Glutamatergic neuron (in vitro differentiated cells): ENCODE data around the gene KLF2. TPM values are rescaled to one million over a fixed set of nuclear protein-coding genes. Genes with fewer than 3 reads are reported as not detected.
A peak's percentile ranks its signal among the peaks of the same experiment; 100 is the strongest.

Experiments used
- DNase-seq: peaks from one replicate; pipeline ENCODE4 v3.0.0; 2022
- H3K27ac Mint-ChIP-seq: one replicate; pipeline ENCODE4 v1.8.0; 2020; ENCODE audit warnings: mild to moderate bottlenecking, mixed read lengths, inconsistent platforms; ENCODE audit not compliant: unreplicated experiment
- H3K27me3 Mint-ChIP-seq: one replicate; pipeline ENCODE4 v1.8.0; 2020; ENCODE audit warnings: mild to moderate bottlenecking, moderate library complexity, mixed read lengths, inconsistent platforms; ENCODE audit not compliant: unreplicated experiment
- H3K36me3 Mint-ChIP-seq: one replicate; pipeline ENCODE4 v1.8.0; 2020; ENCODE audit warnings: mild to moderate bottlenecking, mixed read lengths, inconsistent platforms; ENCODE audit not compliant: unreplicated experiment
- H3K4me1 Mint-ChIP-seq: one replicate; pipeline ENCODE4 v1.8.0; 2020; ENCODE audit warnings: mild to moderate bottlenecking, low read depth, mixed read lengths, inconsistent platforms; ENCODE audit not compliant: unreplicated experiment
- H3K4me3 Mint-ChIP-seq: one replicate; pipeline ENCODE4 v1.8.0; 2020; ENCODE audit warnings: mild to moderate bottlenecking, mixed read lengths, inconsistent platforms; ENCODE audit not compliant: unreplicated experiment
- H3K9me3 Mint-ChIP-seq: one replicate; pipeline ENCODE4 v1.8.0; 2020; ENCODE audit warnings: mild to moderate bottlenecking, moderate library complexity, mixed read lengths, inconsistent platforms; ENCODE audit not compliant: unreplicated experiment
- CTCF ChIP-seq: fragments of 200-600 bp; sonication (generic); IDR thresholded peaks from one replicate; pipeline ENCODE4 v1.5.0; 2021; ENCODE audit not compliant: partially characterized antibody, unreplicated experiment
- total RNA-seq: library from RNA; stranded (reverse); fragmentation: NEBNext Ultra II Directional; extraction: Animal tissue kit (Norgen Biotek cat#: 25700); gene quantifications from one replicate; pipeline ENCODE4 v1.2.1, GENCODE V29; 2021; ENCODE audit not compliant: unreplicated experiment

The KLF2 gene
- total RNA-seq, 1 donor from 2014 or later: not detected

- Mint-ChIP-seq H3K9me3 (peaks cover 2% of the 10 kb centered on the region), H3K4me1 (no peaks in the 10 kb centered on the region), H3K4me3 (no peak overlapping the region), H3K27ac (no peak overlapping the region), H3K36me3 (no peaks in the 10 kb centered on the region), H3K27me3 (peaks cover 14% of the 10 kb centered on the region)
- no peak for DNase-seq
- no peak for TF ChIP-seq CTCF
Measured at GRCh38 chr19:16320987-16321386, 3.6 kb upstream of the KLF2 start.

DNA sequence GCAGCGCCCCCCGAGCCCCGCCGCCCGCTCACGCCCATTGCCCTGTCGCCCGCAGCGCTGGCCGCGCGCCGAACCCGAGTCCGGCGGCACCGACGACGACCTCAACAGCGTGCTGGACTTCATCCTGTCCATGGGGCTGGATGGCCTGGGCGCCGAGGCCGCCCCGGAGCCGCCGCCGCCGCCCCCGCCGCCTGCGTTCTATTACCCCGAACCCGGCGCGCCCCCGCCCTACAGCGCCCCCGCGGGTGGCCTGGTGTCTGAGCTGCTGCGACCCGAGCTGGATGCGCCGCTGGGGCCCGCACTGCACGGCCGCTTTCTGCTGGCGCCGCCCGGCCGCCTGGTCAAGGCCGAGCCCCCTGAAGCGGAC lies 518 bp downstream of the KLF2 start:
- peaks cover 3% of the 10 kb centered on the region for H3K4me1 Mint-ChIP-seq
- H3K27ac Mint-ChIP-seq: no peak overlapping the region
- H3K36me3 Mint-ChIP-seq: no peaks in the 10 kb centered on the region
- H3K9me3 Mint-ChIP-seq: peaks cover 3% of the 10 kb centered on the region
- H3K27me3 Mint-ChIP-seq: peaks cover 27% of the 10 kb centered on the region
- no peak overlapping the region for H3K4me3 Mint-ChIP-seq
- DNase-seq: peak; percentile 60
- TF ChIP-seq CTCF: no peak

DNA sequence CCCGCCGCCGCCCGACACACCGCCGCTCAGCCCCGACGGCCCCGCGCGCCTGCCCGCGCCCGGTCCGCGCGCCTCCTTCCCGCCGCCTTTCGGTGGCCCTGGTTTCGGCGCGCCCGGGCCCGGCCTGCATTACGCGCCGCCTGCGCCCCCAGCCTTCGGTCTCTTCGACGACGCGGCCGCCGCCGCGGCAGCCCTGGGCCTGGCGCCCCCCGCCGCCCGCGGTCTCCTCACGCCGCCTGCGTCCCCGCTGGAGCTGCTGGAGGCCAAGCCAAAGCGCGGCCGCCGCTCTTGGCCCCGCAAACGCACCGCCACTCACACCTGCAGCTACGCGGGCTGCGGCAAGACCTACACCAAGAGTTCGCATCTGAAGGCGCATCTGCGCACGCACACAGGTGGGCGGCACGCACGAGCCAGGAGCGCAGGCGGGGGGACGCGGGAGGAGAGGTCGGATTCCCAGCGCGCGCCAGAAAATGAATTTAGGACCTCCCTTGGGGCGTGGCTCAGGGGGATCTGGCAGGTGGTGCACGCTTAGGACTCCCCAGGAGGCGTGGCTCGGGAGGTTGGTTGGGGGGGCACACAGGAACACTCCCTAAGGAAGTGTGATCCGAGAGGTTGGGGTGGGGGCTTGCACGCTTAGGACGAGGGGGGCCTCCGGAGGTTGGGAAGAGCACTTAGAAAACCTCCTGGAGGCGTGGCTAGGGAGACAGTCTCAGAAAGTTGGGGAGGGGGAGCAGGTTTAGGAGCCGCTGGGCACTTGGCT lies 1.2 kb downstream of the KLF2 start:
- no peak overlapping the region for H3K27ac Mint-ChIP-seq
- H3K36me3 Mint-ChIP-seq: no peaks in the 10 kb centered on the region
- TF ChIP-seq CTCF: no peak
- H3K4me3 Mint-ChIP-seq: peak overlapping the region; percentile 49
- DNase-seq: peak; percentile 29
- peaks cover 3% of the 10 kb centered on the region for H3K4me1 Mint-ChIP-seq
- H3K9me3 Mint-ChIP-seq: peaks cover 3% of the 10 kb centered on the region
- H3K27me3 Mint-ChIP-seq: peaks cover 27% of the 10 kb centered on the region

GRCh38 chr19:16326401-16327168 lies 2.0 kb downstream of the KLF2 start:
- Mint-ChIP-seq H3K36me3 (no peaks in the 10 kb centered on the region), H3K9me3 (peaks cover 3% of the 10 kb centered on the region), H3K27me3 (peaks cover 27% of the 10 kb centered on the region), H3K4me1 (peaks cover 3% of the 10 kb centered on the region), H3K4me3 (peak overlapping the region; percentile 49), H3K27ac (no peak overlapping the region)
- TF ChIP-seq CTCF: no peak
- no peak for DNase-seq

DNA sequence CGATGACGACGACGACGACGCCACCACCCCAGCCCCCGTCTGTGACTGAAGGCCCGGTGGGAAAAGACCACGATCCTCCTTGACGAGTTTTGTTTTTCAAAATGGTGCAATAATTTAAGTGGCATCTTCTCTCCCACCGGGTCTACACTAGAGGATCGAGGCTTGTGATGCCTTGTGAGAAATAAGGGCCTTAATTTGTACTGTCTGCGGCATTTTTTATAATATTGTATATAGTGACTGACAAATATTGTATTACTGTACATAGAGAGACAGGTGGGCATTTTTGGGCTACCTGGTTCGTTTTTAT lies 2.5 kb downstream of the KLF2 start:
- no peaks in the 10 kb centered on the region for H3K36me3 Mint-ChIP-seq
- no peak overlapping the region for H3K27ac Mint-ChIP-seq
- H3K4me1 Mint-ChIP-seq: peaks cover 3% of the 10 kb centered on the region
- DNase-seq: no peak
- H3K27me3 Mint-ChIP-seq: peaks cover 27% of the 10 kb centered on the region
- no peak for TF ChIP-seq CTCF
- no peak overlapping the region for H3K4me3 Mint-ChIP-seq
- peaks cover 3% of the 10 kb centered on the region for H3K9me3 Mint-ChIP-seq
